ENCODE measurements around the gene SYNPO2. TPM values are rescaled to one million over a fixed set of nuclear protein-coding genes. Genes with fewer than 3 reads are reported as not detected.

SYNPO2 gene
- total RNA-seq, 1 experiment from 2014 or later = 0.87 TPM

DNA sequence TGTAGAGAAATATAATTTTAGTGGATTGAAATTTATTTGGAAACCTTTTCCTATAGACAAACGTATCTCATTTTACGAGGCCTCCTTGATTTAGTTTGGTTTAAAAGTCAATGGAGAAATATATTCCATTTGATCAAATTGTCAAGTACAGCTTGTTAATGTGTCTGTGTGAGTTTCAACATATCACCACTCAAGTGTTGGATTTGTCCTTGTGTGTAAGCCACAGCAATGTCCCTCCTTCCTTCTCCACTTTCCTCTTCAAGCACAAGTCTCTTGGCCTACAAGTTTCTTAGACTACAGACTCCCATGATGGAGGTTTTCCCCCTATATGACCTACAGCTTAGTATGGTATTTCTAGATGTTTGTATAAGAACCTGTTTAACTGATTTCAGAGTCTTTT is 104.7 kb downstream of the SYNPO2 start:
- no peaks in the 10 kb centered on the region for H3K36me3 ChIP-seq (ENCODE audit: low read depth)
- H3K4me2 ChIP-seq = no peak overlapping the region
- H3K4me1 ChIP-seq (replicated peaks; ENCODE audit: insufficient read depth) = no peaks in the 10 kb centered on the region
- H3K79me2 ChIP-seq (ENCODE audit: low read depth) = no peaks in the 10 kb centered on the region
- H3K9me3 ChIP-seq (ENCODE audit: insufficient read depth, low read depth) = no peaks in the 10 kb centered on the region
- no peak for DNase-seq
- H3K9me2 ChIP-seq (ENCODE audit: insufficient read depth) = no peaks in the 10 kb centered on the region
- intact Hi-C loops (cut with micrococcal nuclease; ENCODE audit: unreplicated experiment) = no loop called here
- ChIA-PET CTCF (no interaction called here), POLR2A (ENCODE audit: unreplicated experiment) (no interaction called here)
- H3K27ac ChIP-seq = no peak overlapping the region
- H3K27me3 ChIP-seq (ENCODE audit: insufficient read depth, low read depth) = no peaks in the 10 kb centered on the region
- no peak overlapping the region for H3K4me3 ChIP-seq
- BruUV-seq (replicated peaks) = no TSS peak
- TF ChIP-seq CTCF (conservative IDR thresholded peaks at IDR 0.05) = no peak
- no peak for TF ChIP-seq EZH2 (IDR thresholded peaks at IDR 0.05; ENCODE audit: low read depth)
- H4K20me1 ChIP-seq (ENCODE audit: insufficient read depth) = no peaks in the 10 kb centered on the region
- H3F3A ChIP-seq (ENCODE audit: insufficient read depth, low read depth) = no peaks in the 10 kb centered on the region
- H2AFZ ChIP-seq = no peak overlapping the region

DNA sequence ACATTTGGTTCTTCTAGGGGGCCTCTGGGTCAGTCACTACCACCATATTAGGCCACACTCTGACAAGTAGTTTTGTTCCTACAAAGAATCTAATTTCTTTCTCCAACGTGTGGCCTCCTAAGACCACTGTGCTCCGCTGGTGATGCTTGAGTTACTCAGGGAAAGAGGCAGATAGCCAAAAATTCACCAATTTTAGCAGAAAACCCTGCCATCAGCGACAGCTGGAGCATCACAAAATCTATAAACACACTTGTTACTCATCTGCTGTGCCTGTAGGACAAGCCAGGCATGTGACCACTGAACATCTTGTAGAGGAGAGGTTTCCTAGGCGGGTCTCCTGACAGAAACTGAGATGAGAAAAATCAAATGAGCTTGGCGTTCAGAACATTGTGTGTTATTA is 105.4 kb downstream of the SYNPO2 start:
- H3K4me3 ChIP-seq = no peak overlapping the region
- CTCF ChIA-PET = no interaction called here
- no peaks in the 10 kb centered on the region for H3K27me3 ChIP-seq (ENCODE audit: insufficient read depth, low read depth)
- no peaks in the 10 kb centered on the region for H3K9me2 ChIP-seq (ENCODE audit: insufficient read depth)
- no peaks in the 10 kb centered on the region for H3K9me3 ChIP-seq (ENCODE audit: insufficient read depth, low read depth)
- H3K79me2 ChIP-seq (ENCODE audit: low read depth) = no peaks in the 10 kb centered on the region
- no peak overlapping the region for H3K4me2 ChIP-seq
- BruUV-seq (replicated peaks) = no TSS peak
- H3K36me3 ChIP-seq (ENCODE audit: low read depth) = no peaks in the 10 kb centered on the region
- no peaks in the 10 kb centered on the region for H4K20me1 ChIP-seq (ENCODE audit: insufficient read depth)
- TF ChIP-seq CTCF (conservative IDR thresholded peaks at IDR 0.05) (no peak), EZH2 (IDR thresholded peaks at IDR 0.05; ENCODE audit: low read depth) (no peak)
- H3F3A ChIP-seq (ENCODE audit: insufficient read depth, low read depth) = no peaks in the 10 kb centered on the region
- no peak overlapping the region for H2AFZ ChIP-seq
- H3K4me1 ChIP-seq (replicated peaks; ENCODE audit: insufficient read depth) = no peaks in the 10 kb centered on the region
- POLR2A ChIA-PET (ENCODE audit: unreplicated experiment) = no interaction called here
- intact Hi-C loops (cut with micrococcal nuclease; ENCODE audit: unreplicated experiment) = no loop called here
- H3K27ac ChIP-seq = no peak overlapping the region
- no peak for DNase-seq

GRCh38 chr4:118995693-118996391 is 107.2 kb downstream of the SYNPO2 start:
- no peaks in the 10 kb centered on the region for H3K27me3 ChIP-seq (ENCODE audit: insufficient read depth, low read depth)
- H3K27ac ChIP-seq = no peak overlapping the region
- no peaks in the 10 kb centered on the region for H3K79me2 ChIP-seq (ENCODE audit: low read depth)
- H3K4me3 ChIP-seq = no peak overlapping the region
- POLR2A ChIA-PET (ENCODE audit: unreplicated experiment) = no interaction called here
- intact Hi-C loops (cut with micrococcal nuclease; ENCODE audit: unreplicated experiment) = no loop called here
- H3K9me3 ChIP-seq (ENCODE audit: insufficient read depth, low read depth) = no peaks in the 10 kb centered on the region
- H3K9me2 ChIP-seq (ENCODE audit: insufficient read depth) = no peaks in the 10 kb centered on the region
- CTCF ChIA-PET = no interaction called here
- H4K20me1 ChIP-seq (ENCODE audit: insufficient read depth) = no peaks in the 10 kb centered on the region
- no peaks in the 10 kb centered on the region for H3K36me3 ChIP-seq (ENCODE audit: low read depth)
- H3F3A ChIP-seq (ENCODE audit: insufficient read depth, low read depth) = no peaks in the 10 kb centered on the region
- no peak for TF ChIP-seq EZH2 (IDR thresholded peaks at IDR 0.05; ENCODE audit: low read depth)
- no peak for TF ChIP-seq CTCF (conservative IDR thresholded peaks at IDR 0.05)
- BruUV-seq (replicated peaks) = no TSS peak
- no peak for DNase-seq
- no peaks in the 10 kb centered on the region for H3K4me1 ChIP-seq (replicated peaks; ENCODE audit: insufficient read depth)
- no peak overlapping the region for H2AFZ ChIP-seq
- H3K4me2 ChIP-seq = no peak overlapping the region

Data from PC-9 (cell line).